Hair follicular keratinocyte (primary cell): Measurements from ENCODE around the gene MYL10. TPM values are rescaled to one million over a fixed set of nuclear protein-coding genes. Genes with fewer than 3 reads are reported as not detected.

Experiments used
- total RNA-seq: library from RNA; depleted of rRNA; stranded (reverse); fragments of >200 nt; gene quantifications from 2 replicates; pipeline ENCODE4 v1.2.3, GENCODE V29; 2015

The MYL10 gene
- total RNA-seq = not detected in 2 replicates

DNA sequence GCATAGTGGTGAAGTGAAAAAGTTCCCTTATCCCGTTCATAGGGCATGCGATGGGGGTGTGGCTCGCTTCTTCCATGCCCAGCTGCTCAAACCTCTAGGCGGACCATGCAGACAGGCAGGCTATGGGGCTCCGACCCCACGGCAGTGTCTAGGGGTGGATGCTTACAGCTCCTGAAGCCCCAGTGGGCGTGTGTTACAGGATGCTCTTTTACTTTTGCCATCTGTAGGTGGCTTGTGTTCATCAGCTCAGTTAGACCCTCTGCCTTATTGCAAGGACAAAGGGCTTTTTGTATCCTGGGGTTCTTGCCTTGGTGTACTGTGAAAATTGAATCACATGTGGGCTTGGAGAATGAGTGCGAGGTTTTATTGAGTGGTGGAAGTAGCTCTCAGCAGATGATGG is at the start of gene MYL10:
Gene MYL10, minus strand, starts transcription at position 126 of the 400 bp plus-strand sequence. CDS start 178 bp downstream, outside the sequence.

Other genes starting within 250 kb of the MYL10 start
- 13.5 and 28.3 TPM in 2 replicates for gene CUX1, start 188.3 kb upstream of the MYL10 start, total RNA-seq